GM15510 (cell line): ENCODE data around the gene CD86.

ENCODE experiments used
- POLR2A ChIP-seq: IDR thresholded peaks from 3 replicates; pipeline ENCODE4 v1.6.1; 2011; ENCODE audit warnings: borderline replicate concordance; ENCODE audit not compliant: insufficient read length; ENCODE audit errors: extremely low read depth

Gene CD86

GRCh38 chr3:122079524-122080206 is 24.5 kb downstream of the CD86 start:
- TF ChIP-seq POLR2A: no peak

- TF ChIP-seq POLR2A: no peak
Observed at GRCh38 chr3:122080207-122080587, 25.0 kb downstream of the CD86 start.

DNA sequence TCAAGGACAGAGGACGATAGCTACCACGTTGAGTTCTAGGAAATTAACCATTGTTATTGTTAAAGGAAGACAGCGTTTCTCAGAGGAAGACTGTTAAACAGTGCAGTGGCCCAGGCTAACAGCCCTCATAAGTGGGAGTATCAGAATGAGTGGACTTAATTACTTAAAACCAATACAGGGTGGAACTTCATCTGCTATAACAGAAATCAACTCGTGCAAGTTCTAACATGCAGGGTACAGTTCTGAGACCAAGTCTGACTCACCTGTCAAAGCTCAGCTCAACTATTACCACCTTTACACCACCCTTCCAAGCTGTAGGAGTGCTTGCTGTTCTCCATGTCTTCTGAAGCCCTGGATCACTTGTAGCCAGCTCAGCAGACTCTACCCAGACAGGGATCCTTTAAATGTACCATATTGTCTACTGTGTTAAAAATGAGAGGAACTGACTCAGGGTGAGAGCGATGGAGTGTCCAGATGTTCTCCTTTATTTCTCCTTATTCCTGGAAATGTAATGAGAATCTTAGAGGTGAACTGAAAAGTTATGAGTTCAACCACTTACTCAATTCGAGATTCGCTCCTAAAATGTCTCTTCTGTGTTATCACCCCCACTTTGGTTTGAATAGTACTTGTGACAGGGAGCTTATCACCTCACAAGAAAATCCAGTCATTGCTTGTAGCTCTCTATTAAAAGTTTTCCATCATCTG is 26.5 kb downstream of the CD86 start:
- no peak for TF ChIP-seq POLR2A

DNA sequence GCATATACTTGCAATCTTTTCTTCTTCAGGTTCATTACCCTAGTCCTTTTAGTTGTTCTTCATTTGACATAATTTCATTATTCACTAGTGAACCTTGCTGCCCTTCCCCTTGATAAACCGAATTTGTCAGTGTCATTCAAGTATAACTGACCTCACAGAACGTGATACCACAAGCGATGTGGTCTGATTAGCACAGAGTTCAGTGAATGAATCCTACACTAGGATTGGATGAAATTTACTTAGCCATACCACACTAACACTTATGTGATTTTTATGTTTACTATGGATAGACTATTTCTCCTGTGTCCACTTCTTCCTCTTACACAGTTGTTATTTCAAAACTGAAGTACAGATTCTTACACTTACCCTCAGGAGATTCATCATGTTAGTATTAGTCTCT is 27.2 kb downstream of the CD86 start:
- TF ChIP-seq POLR2A: no peak

GRCh38 chr3:122084799-122085198 is 29.6 kb downstream of the CD86 start:
- TF ChIP-seq POLR2A: no peak

DNA sequence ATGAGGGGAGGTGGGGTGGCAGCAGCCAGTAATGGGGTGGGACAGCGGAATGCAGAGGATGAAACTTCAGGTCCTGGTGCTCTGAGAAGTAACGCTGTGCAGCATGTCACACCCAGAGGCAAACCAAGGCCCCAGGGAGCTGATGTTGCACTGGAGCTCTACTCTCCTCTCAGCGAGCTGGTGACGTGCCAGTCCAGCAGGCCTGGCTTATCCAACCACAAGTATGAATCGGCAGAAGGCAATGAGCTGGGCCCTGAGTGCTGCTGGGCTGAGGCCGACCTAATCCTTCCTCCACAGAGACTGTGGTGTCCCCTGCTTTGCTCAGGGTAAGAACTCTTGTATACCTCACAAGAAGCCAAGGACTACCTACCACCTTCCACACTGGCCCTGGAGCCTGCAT is 30.5 kb downstream of the CD86 start:
- TF ChIP-seq POLR2A: no peak

- no peak for TF ChIP-seq POLR2A
Observed at GRCh38 chr3:122088531-122088930, 33.4 kb downstream of the CD86 start.

DNA sequence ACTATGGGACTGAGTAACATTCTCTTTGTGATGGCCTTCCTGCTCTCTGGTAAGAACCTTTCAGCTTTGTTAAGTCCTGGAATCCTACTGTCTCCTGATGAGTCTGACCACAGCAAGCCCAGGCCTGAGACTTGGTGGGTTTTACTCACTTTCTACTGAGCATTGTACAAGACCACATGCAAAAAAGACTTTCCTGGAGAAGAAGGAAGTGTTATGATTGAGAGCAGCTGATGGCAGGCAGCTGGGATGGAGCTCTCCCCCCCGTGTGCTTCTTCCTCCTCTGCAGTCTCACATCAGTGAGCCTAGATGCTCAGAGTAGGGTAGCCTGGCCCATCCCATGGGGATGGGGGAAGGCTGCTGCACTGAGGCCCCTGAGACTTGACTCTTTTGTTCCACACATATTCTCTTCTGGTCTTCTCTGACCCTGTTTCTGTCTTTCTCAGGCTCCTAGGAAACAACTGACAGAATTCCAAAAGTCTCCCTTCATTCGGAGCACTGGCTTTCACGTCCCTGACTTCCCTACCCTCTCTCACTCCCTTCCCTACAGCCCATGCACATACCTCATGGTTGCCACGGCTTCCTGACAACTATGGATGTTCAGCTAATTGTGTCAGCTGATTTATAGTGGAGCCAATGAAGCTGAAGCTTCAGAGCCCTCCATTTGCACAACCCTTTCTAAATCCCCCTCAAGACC is 36.6 kb downstream of the CD86 start:
- no peak for TF ChIP-seq POLR2A

DNA sequence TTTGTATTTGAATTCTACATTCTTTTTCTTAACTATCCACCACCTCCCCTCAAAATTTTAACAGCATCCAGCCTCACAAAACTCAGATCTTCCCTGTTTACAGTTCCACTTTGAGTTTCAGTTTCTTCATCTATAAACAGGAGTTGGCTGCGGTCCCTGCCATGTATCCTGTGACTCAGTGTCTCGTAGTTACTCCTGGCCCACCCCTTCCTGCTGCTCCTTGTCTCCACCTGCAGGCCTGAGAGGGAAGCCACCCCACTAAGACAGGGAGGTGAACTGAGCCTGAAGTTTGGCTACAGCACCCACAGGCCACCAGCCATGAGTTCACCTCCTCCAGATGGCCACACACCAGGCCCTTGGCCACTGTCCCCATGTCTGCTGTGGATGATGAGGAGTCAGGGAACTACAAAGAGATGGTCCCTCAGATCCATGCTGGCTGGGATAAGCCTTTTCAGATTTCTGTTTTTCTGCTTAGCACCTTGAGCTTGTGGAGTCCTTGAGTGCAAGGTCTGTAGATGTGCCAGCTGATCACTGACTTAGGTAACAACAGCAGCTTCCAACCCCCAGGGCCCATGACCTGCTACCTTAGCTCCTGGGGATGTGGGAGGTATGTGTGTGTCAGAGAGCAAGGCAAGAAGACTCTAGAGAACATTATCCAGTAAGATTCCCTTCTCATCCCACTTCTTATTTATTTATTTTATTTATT is 37.5 kb downstream of the CD86 start:
- no peak for TF ChIP-seq POLR2A

DNA sequence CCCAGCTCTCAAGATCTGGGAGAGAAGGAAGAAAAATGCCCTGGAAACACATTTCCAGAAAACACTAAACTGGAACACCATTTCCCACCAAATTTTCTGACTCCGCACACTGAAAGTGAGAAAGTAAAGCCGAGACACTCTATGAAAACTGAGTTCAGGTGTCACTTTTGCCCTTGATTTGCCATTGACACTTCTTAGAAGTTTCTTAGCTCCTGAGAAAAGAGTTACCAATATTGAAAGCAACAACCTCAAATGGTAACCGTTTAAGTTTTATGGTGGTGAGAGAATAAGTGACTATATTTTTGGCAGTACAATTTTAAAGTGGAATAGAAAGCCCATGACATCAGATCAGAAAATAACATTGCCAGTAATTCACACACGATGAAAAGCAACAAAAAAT is 39.0 kb downstream of the CD86 start:
- no peak for TF ChIP-seq POLR2A

DNA sequence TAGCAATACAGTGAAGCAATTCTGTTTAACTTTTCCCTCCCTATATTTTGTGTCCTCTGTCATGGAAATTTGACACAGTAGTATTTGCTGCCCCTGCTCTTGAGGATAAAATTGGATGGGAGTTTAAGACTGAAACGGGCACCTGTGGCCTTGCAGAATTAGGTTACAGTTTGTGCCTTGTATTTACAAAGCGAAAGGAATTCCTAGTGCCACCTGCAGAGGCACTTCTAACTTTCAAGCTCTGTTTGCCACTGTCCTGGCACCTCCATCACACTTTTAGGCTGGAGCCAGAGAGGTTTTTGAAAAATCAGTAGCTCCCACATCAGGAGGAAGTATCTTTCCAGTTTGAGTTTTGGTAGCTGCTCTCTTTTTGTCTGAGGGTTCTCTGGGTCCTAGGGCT is 39.5 kb downstream of the CD86 start:
- no peak for TF ChIP-seq POLR2A

DNA sequence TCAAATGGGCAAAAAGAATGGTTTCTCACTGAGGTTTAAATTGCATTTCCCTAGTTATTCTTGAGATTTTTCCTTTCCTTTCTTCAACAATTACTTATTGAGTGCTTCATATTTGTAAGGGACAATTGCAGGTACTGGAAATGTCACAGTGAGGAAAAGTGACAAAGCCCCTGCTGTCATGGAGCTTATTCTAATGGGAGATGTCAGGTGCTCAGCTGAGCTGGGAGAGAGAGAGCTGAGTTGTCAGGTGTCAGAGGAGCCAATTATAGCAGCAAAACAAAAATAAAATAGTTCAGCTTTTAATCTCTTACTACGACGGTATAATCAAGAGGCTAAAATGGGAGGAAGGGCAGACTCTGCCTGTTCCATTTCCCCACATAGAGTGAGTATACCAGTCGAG is 42.0 kb downstream of the CD86 start:
- no peak for TF ChIP-seq POLR2A

DNA sequence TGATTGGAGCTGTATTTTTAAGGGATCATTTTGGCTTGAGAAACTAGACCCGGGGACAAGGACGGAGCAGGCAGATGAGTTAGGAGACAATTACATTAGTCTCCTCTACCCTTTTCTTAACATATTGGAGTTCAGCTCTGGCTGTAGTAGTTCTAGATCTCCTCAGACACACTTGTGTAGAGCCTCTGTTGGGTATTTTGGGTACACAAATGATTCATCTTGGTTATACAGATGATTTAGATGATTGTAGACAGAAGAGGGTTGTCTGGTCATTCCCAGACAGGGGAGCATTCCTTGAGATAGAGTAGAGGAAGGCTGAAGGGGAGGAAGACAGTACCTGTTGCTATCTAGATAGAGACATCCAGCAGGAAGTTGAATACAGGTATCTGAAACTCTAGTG is 43.4 kb downstream of the CD86 start:
- no peak for TF ChIP-seq POLR2A

DNA sequence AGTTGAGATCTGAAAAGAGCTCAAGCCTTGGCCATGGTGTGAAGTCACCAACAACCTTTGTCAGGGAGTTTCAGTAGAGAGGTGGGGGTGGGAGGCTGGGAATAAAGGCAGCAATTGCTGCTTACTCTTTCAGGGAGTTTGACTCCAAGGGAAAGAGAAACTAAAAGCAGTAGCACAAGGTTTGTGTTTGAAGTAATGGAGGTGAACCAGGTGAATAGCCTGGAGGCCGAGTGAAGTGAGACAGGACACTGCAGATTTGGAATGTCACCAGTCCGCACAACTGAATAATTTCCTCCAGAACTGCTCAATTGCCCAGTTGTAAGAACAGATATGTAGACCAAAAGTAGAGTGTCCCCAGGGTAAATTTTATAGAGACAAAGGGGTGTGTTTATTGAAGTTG is 44.1 kb downstream of the CD86 start:
- TF ChIP-seq POLR2A: no peak

GRCh38 chr3:122100083-122100482 is 44.9 kb downstream of the CD86 start:
- TF ChIP-seq POLR2A: no peak
